Glomerular visceral epithelial cell (primary cell): ENCODE results near the gene COMMD1.
A peak's percentile ranks its signal among the peaks of the same experiment; 100 is the strongest.
"Not testable (repeated sequence)": the region's sequence is repeated elsewhere in the genome, so short reads cannot be mapped to it uniquely, and the experiment has no call there.

Source experiments
- DNase-seq: peaks from one replicate; pipeline ENCODE4 v3.0.0-alpha.2; 2016; ENCODE audit errors: extremely low spot score

The COMMD1 gene

DNA sequence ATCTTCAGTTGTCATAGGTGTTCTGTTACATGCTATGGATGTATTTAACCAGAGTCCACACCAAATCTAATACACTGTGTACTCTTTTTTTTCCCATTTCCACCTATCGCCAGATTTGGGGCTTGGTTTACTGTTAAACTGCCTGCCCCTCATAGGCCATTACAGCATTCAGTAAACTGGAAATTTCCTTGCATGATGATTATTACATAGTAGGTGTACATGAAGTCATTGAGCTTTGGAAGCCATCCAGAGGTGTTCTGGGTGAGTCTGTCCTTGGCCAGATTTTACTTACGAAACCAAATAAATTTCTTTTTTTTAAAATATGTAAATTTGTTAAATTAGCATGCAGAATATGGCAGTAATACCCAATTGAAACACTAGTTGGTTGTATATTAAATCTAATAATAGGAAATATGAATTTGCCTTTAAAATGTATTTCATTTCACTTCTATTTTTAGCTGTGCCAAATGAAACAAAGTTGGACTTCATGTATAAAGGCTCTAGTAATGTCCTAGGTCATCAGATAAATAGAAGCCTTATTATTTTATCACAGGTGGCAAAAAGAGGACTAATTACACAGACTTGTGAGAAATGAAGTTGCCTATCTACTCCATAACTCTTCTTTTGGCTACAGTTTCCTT, 60.7 kb downstream of the COMMD1 start:
- DNase-seq, result no peak

DNA sequence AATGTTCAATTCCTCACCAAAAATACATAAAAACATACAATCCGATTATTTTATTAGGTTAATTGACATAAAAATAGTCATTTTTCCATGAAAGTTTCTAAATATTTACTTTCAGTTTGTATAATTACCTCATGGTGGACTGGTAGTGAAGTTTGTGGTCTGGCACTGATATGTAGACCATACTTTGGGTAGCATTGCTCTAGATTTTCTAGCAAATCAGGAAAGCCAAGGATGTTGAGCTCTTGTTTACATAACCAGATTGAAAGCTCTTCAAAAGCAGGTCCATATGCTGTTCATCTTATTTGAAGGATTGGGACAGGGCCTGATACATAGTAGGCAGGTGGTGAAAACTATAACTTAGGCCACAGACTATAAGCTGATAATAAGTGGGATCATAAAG, 61.8 kb downstream of the COMMD1 start:
- DNase-seq, result no peak

DNA sequence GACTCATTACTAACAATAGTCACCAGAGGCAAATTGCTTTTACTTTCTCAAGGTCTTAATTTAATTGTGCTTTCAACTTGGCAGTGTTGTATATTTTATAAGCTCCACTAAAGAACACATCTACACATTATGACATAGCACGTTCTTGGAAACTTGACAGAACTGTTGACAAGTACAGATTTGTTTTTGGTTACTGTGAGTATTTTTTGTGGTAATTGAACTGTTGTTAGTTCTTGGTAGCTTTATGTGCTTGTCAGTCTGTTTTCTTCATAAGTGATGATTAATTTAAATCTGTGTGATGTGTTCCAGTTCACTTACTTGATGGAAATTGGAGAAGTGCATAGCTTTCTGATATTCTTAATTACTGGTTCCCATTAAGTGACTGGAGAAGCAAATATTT, 63.9 kb downstream of the COMMD1 start:
- no peak for DNase-seq

DNA sequence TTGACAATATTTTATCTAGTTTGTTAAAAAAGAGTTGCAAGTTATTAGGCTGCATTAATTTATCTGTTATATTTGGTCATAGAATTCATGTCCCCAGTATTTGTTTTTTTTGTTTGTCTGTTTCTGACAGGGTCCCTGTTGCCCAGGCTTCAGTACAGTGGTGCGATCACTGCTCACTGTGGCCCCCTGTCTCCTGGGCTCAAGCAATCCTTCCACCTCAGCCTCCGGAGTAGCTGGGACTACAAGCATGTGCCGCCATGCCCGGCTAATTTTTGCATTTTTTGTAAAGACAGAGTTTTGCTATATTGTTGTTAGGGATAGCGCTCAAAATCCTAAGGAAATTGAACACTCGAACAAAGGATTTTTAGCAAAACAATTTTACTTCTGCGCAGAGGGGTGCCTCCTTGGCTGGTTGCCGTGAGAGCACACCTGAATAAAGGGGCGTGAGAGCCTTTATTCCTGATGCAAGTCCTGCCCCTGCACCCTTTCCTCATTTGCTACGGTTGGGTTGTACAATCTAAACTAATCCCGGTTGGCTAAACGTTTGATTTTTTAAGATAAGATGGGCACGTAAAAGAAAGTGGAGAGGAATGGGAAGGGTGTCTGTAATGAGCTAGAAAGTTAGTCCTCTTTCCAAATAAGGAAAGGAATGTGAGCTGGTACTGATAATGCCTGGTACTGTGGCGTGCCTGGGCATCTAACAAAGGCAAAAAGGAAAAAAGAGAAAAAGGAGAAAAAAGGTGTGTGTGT, 65.5 kb downstream of the COMMD1 start:
- DNase-seq, result no peak

DNA sequence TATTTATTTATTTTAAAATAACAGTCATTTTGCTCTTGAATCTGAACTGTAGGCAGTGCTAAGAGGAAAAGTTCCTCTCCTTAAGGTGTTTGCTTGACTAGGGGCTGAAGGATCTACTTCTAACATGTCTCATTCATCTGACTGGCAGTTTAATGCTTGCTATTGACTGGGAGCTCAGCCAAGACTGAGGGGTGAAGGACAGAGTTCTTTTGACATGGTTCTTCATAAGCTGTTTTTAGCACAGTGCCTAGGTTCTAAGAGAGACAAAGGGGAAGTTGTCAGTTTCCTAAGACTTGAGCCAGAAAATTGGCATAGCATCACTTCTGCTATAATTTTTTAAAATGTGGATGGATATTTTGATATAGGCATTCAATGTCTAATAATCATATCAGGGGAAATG, 73.0 kb downstream of the COMMD1 start:
- no peak for DNase-seq

DNA sequence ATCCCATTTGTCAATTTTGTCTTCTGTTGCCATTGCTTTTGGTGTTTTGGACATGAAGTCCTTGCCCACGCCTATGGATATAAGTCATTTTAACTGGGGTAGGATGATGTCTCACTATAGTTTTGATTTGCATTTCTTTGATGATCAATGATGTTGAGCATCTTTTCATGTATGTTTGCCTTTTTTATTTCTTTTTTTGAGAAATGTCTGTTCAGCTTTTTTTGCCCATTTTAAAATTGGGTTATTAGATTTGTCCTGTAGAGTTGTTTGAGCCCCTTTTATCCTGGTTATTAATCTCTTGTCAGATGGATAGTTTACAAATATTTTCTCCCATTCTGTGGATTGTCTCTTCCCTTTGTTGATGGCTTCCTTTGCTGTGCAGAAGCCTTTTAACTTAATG, 75.3 kb downstream of the COMMD1 start:
- no peak for DNase-seq

DNA sequence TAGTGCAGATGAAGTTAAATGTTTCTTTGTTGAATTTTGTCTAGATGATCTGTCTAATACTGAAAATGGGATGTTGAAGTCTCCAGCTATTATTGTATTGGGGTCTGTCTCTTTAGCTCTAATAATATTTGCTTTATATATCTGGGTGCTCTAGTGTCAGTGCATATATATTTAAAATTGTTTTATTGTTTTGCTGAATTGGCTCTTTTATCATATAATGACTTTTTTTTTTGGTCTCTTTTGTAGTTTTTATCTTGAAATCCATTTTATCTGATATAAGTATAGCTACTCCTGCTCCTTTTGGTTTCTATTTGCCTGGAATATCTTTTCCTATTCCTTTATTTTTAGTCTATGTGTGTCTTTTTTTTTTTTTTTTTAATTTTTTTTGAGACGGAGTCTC, 79.2 kb downstream of the COMMD1 start:
- no peak for DNase-seq

DNA sequence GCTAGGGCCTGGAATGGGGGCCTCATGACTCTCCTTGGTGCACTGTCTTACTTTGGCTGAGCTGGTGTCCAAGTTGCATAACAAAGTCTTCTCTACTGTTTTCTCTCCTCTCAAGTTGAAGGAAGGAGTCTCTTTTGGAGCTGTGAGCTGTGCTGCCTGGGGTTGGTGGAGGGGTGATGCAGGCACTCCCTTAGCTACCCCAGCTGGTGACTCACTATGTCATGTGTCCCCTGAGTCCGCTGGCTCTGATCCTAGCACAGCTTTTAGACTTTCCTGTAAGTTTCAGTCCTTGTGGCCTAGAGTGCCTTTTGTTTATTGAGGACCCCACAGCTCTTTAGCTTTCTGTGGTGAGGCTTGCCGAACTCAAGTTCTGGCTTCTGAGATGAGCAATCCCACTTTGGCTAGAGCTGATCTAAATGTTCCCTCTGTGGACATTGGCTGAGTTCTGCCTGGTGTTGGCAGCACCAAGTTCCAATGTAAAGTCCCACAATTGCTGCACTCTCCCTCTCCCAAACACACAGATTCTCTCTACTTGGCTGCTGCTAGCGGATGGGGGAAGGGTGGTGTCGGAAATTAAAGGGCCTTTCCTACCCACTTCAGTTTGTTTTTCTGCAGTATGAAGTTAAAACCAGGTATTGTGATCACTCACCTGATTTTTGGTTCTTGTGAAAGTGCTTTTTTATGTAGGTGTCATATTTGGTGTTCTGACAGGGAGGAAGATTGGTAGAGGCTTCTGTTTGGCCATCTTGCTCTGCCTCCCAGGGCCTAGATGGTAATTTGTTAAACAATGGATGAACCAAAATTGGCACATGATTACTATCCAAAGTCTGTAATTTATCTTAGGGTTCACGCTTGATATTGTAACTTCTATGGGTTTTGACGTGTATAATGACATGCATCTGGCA, 83.2 kb downstream of the COMMD1 start:
- DNase-seq, result peak; percentile 9

DNA sequence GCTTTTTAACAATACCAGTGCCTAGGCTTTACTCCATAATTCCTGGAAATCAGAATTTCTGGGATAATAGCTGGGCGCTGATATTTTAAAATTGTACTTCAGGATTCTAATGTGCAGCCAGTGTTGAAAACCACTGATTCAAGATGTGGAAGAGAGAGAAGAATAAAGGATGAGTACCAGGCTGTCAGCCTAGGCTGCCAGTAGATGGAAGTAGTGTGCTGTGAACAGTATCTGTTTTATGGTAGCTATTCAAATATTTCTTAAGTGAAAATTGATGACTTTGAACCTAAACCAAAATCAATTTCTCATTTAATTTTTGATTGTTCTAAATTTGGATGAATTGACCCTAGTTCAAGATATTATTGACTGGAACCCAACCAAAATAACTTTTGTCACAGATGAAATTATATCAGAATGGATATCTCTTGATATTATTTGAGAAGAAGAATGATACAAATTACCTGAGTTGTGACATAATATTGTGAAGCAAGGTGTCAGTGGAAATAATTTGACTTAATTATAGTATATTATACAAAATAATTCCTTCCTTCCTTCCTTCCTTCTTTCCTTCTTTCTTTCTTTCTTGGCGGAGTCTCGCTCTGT, 88.0 kb downstream of the COMMD1 start:
- DNase-seq, result peak; percentile 33

DNA sequence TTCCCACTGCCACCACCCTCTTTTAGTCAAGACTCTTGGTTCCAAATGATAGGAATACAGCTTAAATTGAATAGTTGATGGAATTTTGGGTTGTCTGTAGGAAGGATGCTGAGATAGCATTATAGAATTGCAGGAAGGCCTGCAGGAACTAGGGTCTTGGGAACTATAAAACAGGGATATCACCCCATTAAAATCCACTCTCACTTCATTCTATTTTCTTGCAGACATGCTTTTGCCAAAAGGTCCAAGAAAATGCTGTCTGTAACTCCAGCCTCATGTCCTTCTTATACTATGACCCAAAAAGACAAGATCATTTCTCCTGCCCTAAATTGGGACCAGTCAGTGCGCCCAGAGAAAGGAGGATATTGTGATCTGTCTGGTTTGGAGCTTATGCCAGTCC, 89.1 kb downstream of the COMMD1 start:
- no peak for DNase-seq

DNA sequence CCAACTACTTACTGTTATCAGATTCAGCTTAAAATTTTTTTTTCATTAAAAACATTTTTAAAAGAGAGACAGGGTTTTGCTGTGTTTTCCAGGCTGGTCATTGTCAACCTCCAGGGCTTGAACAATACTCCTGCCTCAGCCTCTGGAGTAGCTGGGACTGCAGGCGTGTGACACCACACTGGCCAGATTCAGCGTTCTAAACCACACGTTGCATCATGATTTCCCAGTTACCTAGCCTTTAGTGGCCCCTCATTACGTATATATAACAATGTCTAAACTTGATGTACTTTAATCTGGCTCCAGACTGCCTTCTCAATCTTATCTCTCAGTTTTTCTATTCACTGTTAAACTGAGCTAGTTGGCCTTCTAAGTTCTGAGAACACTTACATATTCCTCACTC, 89.6 kb downstream of the COMMD1 start:
- DNase-seq, result no peak

DNA sequence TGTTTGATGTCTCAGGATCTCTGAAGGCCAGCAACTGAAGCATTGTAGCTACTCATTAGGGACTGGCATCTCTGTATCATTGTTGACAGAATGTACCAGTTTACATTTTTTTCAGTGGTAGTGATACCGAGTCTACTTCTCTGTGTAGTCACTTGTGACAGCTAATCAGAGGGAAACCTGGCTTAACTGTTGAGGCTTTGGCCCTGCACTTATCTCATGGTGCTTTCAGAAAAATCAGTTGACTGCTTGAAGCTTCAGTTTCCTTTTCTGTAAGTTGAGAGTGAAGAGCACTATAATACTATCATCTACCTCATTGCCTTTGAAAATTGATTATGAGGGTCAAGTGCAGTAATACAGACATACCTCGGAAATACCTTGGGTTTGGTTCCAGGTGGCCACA, 90.0 kb downstream of the COMMD1 start:
- DNase-seq, result no peak

DNA sequence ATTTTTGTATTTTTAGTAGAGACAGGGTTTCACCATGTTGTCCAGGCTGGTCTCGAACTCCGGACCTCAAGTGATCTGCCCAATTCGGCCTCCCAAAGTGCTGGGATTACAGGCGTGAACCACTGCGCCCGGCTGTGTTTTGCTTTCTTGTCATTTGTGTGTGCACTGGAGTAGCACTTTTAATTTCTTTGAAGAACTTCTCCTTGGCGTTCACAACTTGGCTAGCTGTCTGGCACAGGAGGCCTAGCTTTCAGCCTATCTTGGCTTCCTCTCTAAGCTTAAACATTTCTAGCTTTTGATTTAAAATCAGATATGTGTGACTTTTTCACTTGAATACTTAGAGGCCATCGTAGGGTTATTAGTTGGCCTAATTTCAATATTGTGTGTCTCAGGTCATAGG, 93.0 kb downstream of the COMMD1 start:
- DNase-seq, result no peak

DNA sequence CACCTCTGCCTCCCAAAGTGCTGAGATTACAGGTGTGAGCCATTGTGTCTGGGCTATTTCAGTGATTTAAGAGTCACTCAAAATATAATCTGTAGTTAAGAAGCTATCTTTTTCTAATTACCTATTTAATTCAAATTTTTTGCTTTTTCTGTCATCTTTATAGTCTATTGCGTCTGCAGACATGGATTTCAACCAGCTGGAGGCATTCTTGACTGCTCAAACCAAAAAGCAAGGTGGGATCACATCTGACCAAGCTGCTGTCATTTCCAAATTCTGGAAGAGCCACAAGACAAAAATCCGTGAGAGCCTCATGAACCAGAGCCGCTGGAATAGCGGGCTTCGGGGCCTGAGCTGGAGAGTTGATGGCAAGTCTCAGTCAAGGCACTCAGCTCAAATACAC, 95.1 kb downstream of the COMMD1 start:
- DNase-seq, result no peak

DNA sequence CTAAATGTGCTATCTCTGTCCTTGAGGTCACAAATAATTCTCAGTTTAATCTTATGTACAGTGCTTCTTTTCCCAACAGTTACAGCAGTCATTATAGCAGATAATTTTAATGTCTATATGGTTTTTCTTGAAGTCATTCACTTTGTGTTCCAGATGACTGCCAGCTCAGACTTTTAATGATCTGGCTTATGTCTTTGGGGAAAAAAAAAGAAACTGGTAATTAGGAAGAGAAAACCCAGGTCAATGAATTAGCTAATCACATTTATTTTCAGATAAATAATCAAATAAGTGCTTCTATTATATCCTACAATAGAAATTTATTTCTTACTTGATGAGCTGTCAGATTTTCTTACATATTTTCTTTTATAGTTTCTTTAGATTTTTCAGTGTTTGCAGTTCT, 96.0 kb downstream of the COMMD1 start:
- DNase-seq, result no peak

DNA sequence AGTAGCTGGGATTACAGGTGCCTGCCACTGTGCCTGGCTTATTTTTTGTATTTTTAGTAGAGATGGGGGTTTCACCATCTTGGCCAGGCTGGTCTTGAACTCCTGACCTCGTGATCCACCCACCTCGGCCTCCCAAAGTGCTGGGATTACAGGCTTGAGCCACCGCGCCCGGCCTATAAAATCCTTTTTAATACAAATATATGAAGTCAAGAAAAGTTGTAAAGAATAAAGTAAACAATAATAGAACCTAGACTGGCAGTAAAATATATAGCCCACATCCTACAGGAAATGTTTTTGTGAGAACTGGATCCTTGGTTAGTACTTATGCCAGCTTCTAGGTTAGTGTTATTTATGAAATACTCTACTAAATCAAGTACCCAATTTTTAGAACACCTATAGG, 99.0 kb downstream of the COMMD1 start:
- DNase-seq, result not testable (repeated sequence)

DNA sequence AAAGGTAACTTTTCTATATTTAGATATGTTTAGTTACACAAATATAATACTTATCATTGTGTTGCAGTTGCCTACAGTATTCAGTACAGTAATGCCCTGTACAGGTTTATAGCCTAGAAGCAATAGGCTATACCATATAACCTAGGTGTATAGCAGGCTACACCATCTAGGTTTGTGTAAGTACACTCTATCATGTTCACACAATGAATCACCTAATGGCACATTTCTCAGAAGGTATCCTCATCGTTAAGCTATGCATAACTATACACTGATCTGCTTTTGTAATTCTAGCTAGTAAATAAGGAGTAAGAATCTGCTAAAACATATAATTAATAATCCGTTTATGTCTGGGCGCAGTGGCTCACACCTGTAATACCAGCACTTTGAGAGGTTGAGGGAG, 102.1 kb downstream of the COMMD1 start:
- no peak for DNase-seq

DNA sequence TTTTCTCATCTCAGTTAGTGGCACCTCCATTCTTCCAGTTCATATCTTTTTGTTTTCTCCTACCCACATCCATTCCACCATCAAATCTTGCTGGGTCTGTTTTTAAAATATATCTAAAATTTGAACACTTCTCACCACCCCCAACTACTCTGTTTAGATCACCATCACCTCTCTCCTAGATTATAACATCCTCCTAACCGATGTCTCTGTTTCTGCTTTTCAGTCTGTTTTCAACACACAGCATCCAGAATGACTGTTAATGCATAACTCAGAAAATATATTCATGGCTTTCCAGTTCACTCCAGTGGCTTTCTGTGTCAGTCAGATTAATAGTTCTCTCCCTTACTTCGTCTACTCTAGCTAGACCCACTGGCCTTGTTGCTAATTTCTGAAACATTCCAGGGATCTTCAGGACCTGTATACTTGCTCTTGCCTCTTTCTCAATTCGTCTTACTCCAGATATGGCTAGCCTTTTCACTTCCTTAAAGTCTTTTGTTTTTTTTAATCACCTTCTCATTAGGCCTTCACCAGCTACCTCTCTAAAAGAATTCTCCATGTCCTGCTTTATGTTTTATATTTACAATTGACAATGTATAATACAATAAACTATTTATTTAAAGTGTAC, 105.3 kb downstream of the COMMD1 start:
- DNase-seq, result no peak

DNA sequence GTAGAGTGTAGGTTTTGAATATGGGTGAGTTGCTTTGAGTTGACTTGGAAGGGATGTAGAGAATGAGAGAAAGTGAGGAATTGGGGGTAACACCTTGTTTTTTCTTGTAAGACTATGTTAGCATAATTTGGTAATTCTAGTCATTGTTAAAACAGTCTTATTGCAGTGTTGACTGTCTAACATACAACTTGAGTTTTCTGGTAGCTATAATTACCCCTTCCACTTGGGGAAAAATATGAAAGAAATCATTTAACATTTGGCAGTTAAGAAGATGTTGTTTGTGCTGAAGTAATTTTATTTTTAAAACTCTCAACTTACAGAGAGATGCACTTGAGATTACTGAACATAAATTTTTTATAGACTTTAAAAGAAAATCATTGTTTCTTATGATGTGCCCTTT, 108.2 kb downstream of the COMMD1 start:
- no peak for DNase-seq

DNA sequence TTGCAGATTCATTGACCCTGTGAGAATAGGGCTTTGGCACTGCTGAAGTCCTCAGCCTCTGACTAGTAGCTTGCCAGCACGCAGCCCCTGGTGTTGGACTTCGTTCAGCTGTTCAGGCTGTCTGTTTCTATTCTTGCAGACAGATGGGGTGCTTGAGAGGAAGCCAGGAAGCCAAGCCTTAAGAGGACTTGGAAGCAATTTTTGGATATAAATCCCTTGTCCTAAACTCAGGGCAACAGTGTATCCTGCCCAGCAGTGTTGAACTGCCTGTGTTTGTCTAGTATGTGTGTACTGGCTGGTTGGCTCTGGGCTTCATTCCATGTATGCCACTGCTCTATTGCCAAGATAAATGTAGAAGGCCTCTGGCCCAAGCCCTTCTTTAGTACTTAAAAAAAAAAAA, 108.6 kb downstream of the COMMD1 start:
- no peak for DNase-seq

DNA sequence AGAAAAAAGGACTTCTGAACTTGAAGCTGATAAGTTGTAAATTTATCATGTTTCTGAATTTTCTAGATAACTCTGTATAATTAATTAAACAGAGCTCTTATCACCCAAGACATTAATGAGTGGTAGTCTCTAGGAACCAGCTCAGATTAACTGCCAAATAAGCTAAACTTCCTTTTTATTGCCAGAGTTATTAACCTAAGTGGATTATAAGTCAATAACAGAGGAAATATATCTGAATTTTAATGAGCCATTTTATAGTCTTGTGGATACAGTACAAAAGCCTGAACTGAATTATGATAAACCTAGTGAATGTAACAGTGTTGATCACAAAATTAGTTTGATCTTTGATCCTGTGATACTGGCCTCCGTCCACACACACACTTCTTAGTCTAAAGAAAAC, 111.5 kb downstream of the COMMD1 start:
- DNase-seq, result no peak

DNA sequence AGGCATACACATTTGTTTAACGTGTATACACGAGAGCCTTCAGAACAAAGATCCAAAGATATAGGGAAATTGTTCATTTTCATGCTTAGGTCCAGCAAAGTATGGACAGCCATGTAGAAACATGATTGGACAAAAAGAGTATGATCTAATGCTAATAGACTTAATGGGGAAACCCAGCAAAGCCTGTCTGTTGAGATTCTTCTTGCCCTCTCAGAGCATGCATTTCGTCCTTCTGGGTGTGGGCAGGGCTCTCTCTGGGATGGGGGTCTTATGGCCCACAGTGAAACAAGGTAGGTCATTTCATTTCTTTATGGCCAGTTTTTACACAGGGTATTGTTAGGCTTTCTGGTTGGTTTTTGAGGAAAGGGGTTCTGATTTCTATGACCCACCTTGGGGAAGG, 124.4 kb downstream of the COMMD1 start:
- no peak for DNase-seq
